Endothelial cell of umbilical vein (primary cell): ENCODE measurements around the gene TXNRD2. TPM values are rescaled to one million over a fixed set of nuclear protein-coding genes. Genes with fewer than 3 reads are reported as not detected.

Experiments
- BruUV-seq: library from RNA; stranded (reverse); fragments of 400-500 nt; replicated peaks from 2 replicates; lab custom pipeline; 2021; lab: Mats Ljungman, UMichigan
- CTCF ChIA-PET: fragments of 300-600, 350-600 bp; sonication (Branson Sonifier 250); formaldehyde crosslinking; loops from one replicate; lab custom pipeline; 2021; ENCODE audit warnings: antibody characterized with exemption, inconsistent platforms; lab: Charles Lee
- POLR2A ChIA-PET: fragments of 300-600, 350-600 bp; sonication (Branson Sonifier 250); formaldehyde crosslinking; loops from one replicate; lab custom pipeline; 2021; ENCODE audit warnings: antibody characterized with exemption, inconsistent platforms; lab: Charles Lee
- DNase-seq: peaks from one replicate; pipeline ENCODE4 v3.0.0-alpha.2; 2011; ENCODE audit warnings: low read depth, low spot score
- FAIRE-seq: peaks from 2 replicates; lab custom pipeline; 2011; peaks lifted over from hg19 to GRCh38; lab: Jason Lieb, UNC
- H2AFZ ChIP-seq: 2 replicates; pipeline ENCODE4 v1.6.0; 2012; ENCODE audit warnings: low read depth, low read length, control low read depth, inconsistent platforms
- H3K27ac ChIP-seq: 2 replicates; pipeline ENCODE4 v1.5.1; 2011; ENCODE audit warnings: low read depth, mild to moderate bottlenecking, control low read depth, low read length, moderate library complexity; ENCODE audit not compliant: insufficient read depth
- H3K27me3 ChIP-seq, 2 experiments: 2 replicates each; pipeline versions ENCODE4 v1.6.0 to v1.6.1; 2011; ENCODE audit warnings: low read length in 2 of 2, mixed read lengths in 1 of 2; ENCODE audit not compliant: control insufficient read depth in 2 of 2, insufficient read depth in 2 of 2
- H3K36me3 ChIP-seq, 2 experiments: 2 replicates in 1 of 2; 3 replicates in 1 of 2; pipeline ENCODE4 v1.5.1; 2011; ENCODE audit warnings: low read length in 2 of 2, mild to moderate bottlenecking in 1 of 2, moderate library complexity in 1 of 2; ENCODE audit not compliant: control insufficient read depth in 2 of 2, insufficient read depth in 2 of 2; ENCODE audit errors: extremely low read depth in 1 of 2
- H3K4me1 ChIP-seq: 3 replicates; pipeline ENCODE4 v1.5.1; 2011; ENCODE audit warnings: mild to moderate bottlenecking, low read length; ENCODE audit not compliant: control insufficient read depth, insufficient read depth; ENCODE audit errors: extremely low read depth
- H3K4me2 ChIP-seq: 2 replicates; pipeline ENCODE4 v1.6.1; 2011; ENCODE audit warnings: low read length, control low read depth, mixed read lengths; ENCODE audit not compliant: insufficient read depth
- H3K4me3 ChIP-seq, 3 experiments: fragments of 200-600 bp in 1 of 3; sonication (generic), shearing (Covaris generic) in 1 of 3; replicated peaks in 1 of 3; 2 replicates each; pipeline ENCODE4 v1.5.1; 2011 to 2016; ENCODE audit warnings: control low read depth in 3 of 3, low read length in 3 of 3, mild to moderate bottlenecking in 2 of 3, inconsistent platforms in 1 of 3, low read depth in 1 of 3, moderate library complexity in 1 of 3; ENCODE audit not compliant: insufficient read depth in 1 of 3
- H3K79me2 ChIP-seq: 2 replicates; pipeline ENCODE4 v1.6.0; 2012; ENCODE audit warnings: low read length, inconsistent platforms; ENCODE audit not compliant: control insufficient read depth, insufficient read depth
- H3K9ac ChIP-seq: replicated peaks from 2 replicates; pipeline ENCODE3; 2011; ENCODE audit warnings: low read length, control low read depth; ENCODE audit not compliant: insufficient read depth; ENCODE audit errors: extremely low read depth
- H3K9me1 ChIP-seq: replicated peaks from 3 replicates; pipeline ENCODE4 v1.6.0; 2011; ENCODE audit warnings: mild to moderate bottlenecking, low read length; ENCODE audit not compliant: control insufficient read depth, insufficient read depth; ENCODE audit errors: extremely low read depth
- H3K9me3 ChIP-seq: replicated peaks from 2 replicates; pipeline ENCODE4 v1.5.1; 2012; ENCODE audit warnings: low read length, inconsistent platforms; ENCODE audit not compliant: control insufficient read depth, insufficient read depth
- H4K20me1 ChIP-seq: replicated peaks from 2 replicates; pipeline ENCODE3; 2011; ENCODE audit warnings: mild to moderate bottlenecking, low read length; ENCODE audit not compliant: control insufficient read depth, insufficient read depth; ENCODE audit errors: extremely low read depth
- CTCF ChIP-seq, 2 donors: IDR thresholded peaks; 1 replicate in 1 of 2; 2 replicates in 1 of 2; pipeline ENCODE4 v1.5.1; 2011; ENCODE audit warnings: low read length in 2 of 2, mild to moderate bottlenecking in 2 of 2, moderate library complexity in 2 of 2, control low read depth in 1 of 2, inconsistent platforms in 1 of 2, low read depth in 1 of 2; ENCODE audit not compliant: insufficient read depth in 1 of 2; ENCODE audit errors: extremely low read depth in 1 of 2
- EZH2 ChIP-seq: IDR thresholded peaks from 2 replicates; pipeline ENCODE4 v1.6.1; 2012; ENCODE audit warnings: borderline replicate concordance, low read depth, mild to moderate bottlenecking, moderate library complexity, low read length, inconsistent platforms; ENCODE audit not compliant: severe bottlenecking
- FOS ChIP-seq: IDR thresholded peaks from 2 replicates; pipeline ENCODE4 v1.6.1; 2011; ENCODE audit warnings: mild to moderate bottlenecking, low read length, moderate library complexity, borderline replicate concordance; ENCODE audit not compliant: insufficient read depth
- GATA2 ChIP-seq: IDR thresholded peaks from 2 replicates; pipeline ENCODE4 v1.7.0; 2011; ENCODE audit warnings: low read depth, mild to moderate bottlenecking, moderate library complexity, mixed read lengths, low read length; ENCODE audit not compliant: insufficient read length, insufficient read depth
- JUN ChIP-seq: IDR thresholded peaks from 2 replicates; pipeline ENCODE4 v1.6.1; 2011; ENCODE audit warnings: borderline replicate concordance, low read depth; ENCODE audit not compliant: insufficient read length, insufficient read depth
- MAX ChIP-seq: IDR thresholded peaks from 2 replicates; pipeline ENCODE4 v1.6.1; 2011; ENCODE audit not compliant: insufficient read depth, insufficient read length
- MYC ChIP-seq: IDR thresholded peaks from one replicate; pipeline ENCODE4 v1.6.1; 2011; ENCODE audit warnings: mild to moderate bottlenecking, low read depth, low read length
- POLR2A ChIP-seq: IDR thresholded peaks from 2 replicates; pipeline ENCODE4 v1.6.1; 2012; ENCODE audit warnings: low read depth, mild to moderate bottlenecking, control low read depth, low read length
- POLR2AphosphoS5 ChIP-seq: IDR thresholded peaks from 2 replicates; pipeline ENCODE4 v1.6.1; 2012; ENCODE audit warnings: low read depth, mild to moderate bottlenecking, control low read depth, low read length, moderate library complexity; ENCODE audit not compliant: insufficient read depth
- dilution Hi-C: fragments of 300-500 bp; cut with MboI; formaldehyde crosslinking; loops from one replicate; pipeline ENCODE4 v1.15.0; 2019; ENCODE audit warnings: low sequenced_read_pairs; ENCODE audit not compliant: extremely low pct_ligation_motif_present
- intact Hi-C: fragments of 100-400 bp; cut with micrococcal nuclease; formaldehyde crosslinking; loops from one replicate; pipeline ENCODE4 v1.10.0; 2022
- polyA plus RNA-seq, 4 experiments: library from polyadenylated mRNA; depleted of rRNA in 3 of 4; stranded (reverse) in 3 of 4; unstranded in 1 of 4; fragments of >200 nt; gene quantifications; 2 replicates each; pipeline versions ENCODE4 v1.2.1 to v1.2.3, GENCODE V29; 2011 to 2012; ENCODE audit warnings: missing spikeins in 1 of 4
- total RNA-seq: library from RNA; stranded (reverse); gene quantifications from 2 replicates; pipeline ENCODE4 v1.2.3, GENCODE V29; 2021

The TXNRD2 gene
- total and polyA plus RNA-seq, 2 donors (not counting 3 experiments of a cell fraction or from before 2014, with no cell fraction given): 211 to 440 TPM

- H3K9me3 ChIP-seq: no peaks in the 10 kb centered on the region
- POLR2A ChIA-PET: no interaction called here
- no TSS peak for BruUV-seq
- no peak overlapping the region for H2AFZ ChIP-seq
- no peak overlapping the region for H3K4me2 ChIP-seq
- TF ChIP-seq FOS: no peak
- TF ChIP-seq CTCF (IDR thresholded peaks at IDR 0.05; ENCODE audit: extremely low read depth in 1 of 2, insufficient read depth in 1 of 2, low read depth in 1 of 2, low read length in 2 of 2): no peak
- TF ChIP-seq POLR2AphosphoS5: no peak
- TF ChIP-seq GATA2: no peak
- TF ChIP-seq MYC: no peak
- no peak for TF ChIP-seq POLR2A
- no peak for TF ChIP-seq JUN
- TF ChIP-seq MAX: no peak
- no peak for TF ChIP-seq EZH2
- FAIRE-seq (no peak), DNase-seq (no peak)
- peaks cover 21% of the 10 kb centered on the region for H3K4me1 ChIP-seq
- peaks cover 9 to 58% of the 10 kb centered on the region in 2 experiments for H3K36me3 ChIP-seq
- H4K20me1 ChIP-seq: no peaks in the 10 kb centered on the region
- dilution Hi-C loops (no loop called here), intact Hi-C loops (no loop called here)
- no peak overlapping the region for H3K27ac ChIP-seq
- no peaks in the 10 kb centered on the region for H3K27me3 ChIP-seq
- H3K9me1 ChIP-seq: no peaks in the 10 kb centered on the region
- no peak overlapping the region for H3K4me3 ChIP-seq
- no peaks in the 10 kb centered on the region for H3K79me2 ChIP-seq
- CTCF ChIA-PET: interaction anchor here (12.2 kb wide), 1 partner anchor 45 kb away, joined by 304 read pairs; no protein-coding TSS in a partner anchor
- no peak overlapping the region for H3K9ac ChIP-seq
Measured at GRCh38 chr22:19967850-19968449, 26.3 kb upstream of the TXNRD2 start.
